ENCODE results near the gene NTN3. TPM values are rescaled to one million over a fixed set of nuclear protein-coding genes. Genes with fewer than 3 reads are reported as not detected.
"Not testable (repeated sequence)": the region's sequence is repeated elsewhere in the genome, so short reads cannot be mapped to it uniquely, and the experiment has no call there.

NTN3 gene
- total and polyA plus RNA-seq, 2 of the 4 experiments (the other 2 are of a cell fraction): 0.18 to 0.38 TPM

GRCh38 chr16:2432801-2433505, 38.1 kb upstream of the NTN3 start:
- no peak overlapping the region for H2BK5ac ChIP-seq (ENCODE audit: low read depth, low read length, poor library complexity, severe bottlenecking)
- H3K9me3 ChIP-seq (ENCODE audit: control insufficient read depth, insufficient read depth, low read length): no peaks in the 10 kb centered on the region
- 0 out of 2 replicates have a peak overlapping the region, but pooled peaks have one; percentile 32 for H3K23ac ChIP-seq (ENCODE audit: low read depth, low read length)
- intact Hi-C loops (cut with micrococcal nuclease): no loop called here
- H3K9me1 ChIP-seq (ENCODE audit: insufficient read depth, low read length): 0 out of 2 replicates have a peak, but pooled peaks cover 4% of the 10 kb centered on the region
- H3K18ac ChIP-seq (ENCODE audit: low read depth, low read length): no peak overlapping the region
- H3K4ac ChIP-seq (ENCODE audit: low read depth, low read length): no peak overlapping the region
- BruUV-seq (replicated peaks): no TSS peak
- no peak overlapping the region for H3K27ac ChIP-seq (ENCODE audit: insufficient read depth, low read length)
- 98% methylated on average over 7 of the region's 15 CpGs; no CpG with 5 or more reads in 1 of the 2 experiments for WGBS, 2 experiments (ENCODE audit: extremely low coverage in 2 of 2, insufficient read length in 1 of 2)
- no peak overlapping the region for H3K4me3 ChIP-seq (ENCODE audit: insufficient read depth, low read depth, low read length)
- H2BK20ac ChIP-seq (ENCODE audit: low read depth, low read length): no peak overlapping the region
- H2BK15ac ChIP-seq (ENCODE audit: low read depth, low read length): no peak overlapping the region
- no peak overlapping the region for H4K8ac ChIP-seq (ENCODE audit: low read depth in 2 of 2, low read length in 2 of 2)
- peaks cover 55 to 64% of the 10 kb centered on the region in 2 experiments for H3K79me1 ChIP-seq (ENCODE audit: low read depth in 1 of 2, low read length in 2 of 2)
- in situ Hi-C loops (cut with MboI; ENCODE audit: low sequenced_read_pairs): no loop called here
- no peak overlapping the region for H3K14ac ChIP-seq (replicated peaks; ENCODE audit: low read depth, low read length)
- TF ChIP-seq POLR2A (IDR thresholded peaks at IDR 0.05; ENCODE audit: low read depth, low read length) (no peak), MAZ (IDR thresholded peaks at IDR 0.05; ENCODE audit: borderline replicate concordance, low read depth, low read length) (no peak), BHLHE40 (IDR thresholded peaks at IDR 0.05; ENCODE audit: low read depth, low read length) (no peak), RCOR1 (IDR thresholded peaks at IDR 0.05; ENCODE audit: insufficient replicate concordance, low read length) (no peak), MXI1 (IDR thresholded peaks at IDR 0.05; ENCODE audit: borderline replicate concordance, low read depth, low read length) (no peak), RAD21 (IDR thresholded peaks at IDR 0.05; ENCODE audit: low read length) (no peak), RFX5 (IDR thresholded peaks at IDR 0.05; ENCODE audit: low read depth, low read length) (no peak), NFE2L2 (IDR thresholded peaks at IDR 0.05; ENCODE audit: low read depth, low read length) (no peak), FOS (IDR thresholded peaks at IDR 0.05; ENCODE audit: low read depth, low read length) (no peak)
- peak overlapping the region; percentile 55 for H2AK9ac ChIP-seq (replicated peaks; ENCODE audit: low read depth, low read length, poor library complexity)
- no peaks in the 10 kb centered on the region for H3K27me3 ChIP-seq (ENCODE audit: control insufficient read depth, insufficient read depth, low read length)
- H3K56ac ChIP-seq (ENCODE audit: extremely low read depth, insufficient read depth, low read length): no peak overlapping the region
- DNase-seq (no peak), ATAC-seq (ENCODE audit: low read depth) (no peak)
- no peak overlapping the region for H4K91ac ChIP-seq (ENCODE audit: insufficient read depth, low read depth, low read length)
- no peak overlapping the region for H2AK5ac ChIP-seq (ENCODE audit: low read depth, low read length)
- H3K4me1 ChIP-seq (ENCODE audit: control insufficient read depth, insufficient read depth, low read length): peaks cover 4% of the 10 kb centered on the region
- no peak overlapping the region for H3K4me2 ChIP-seq (ENCODE audit: low read depth, low read length)
- H2BK120ac ChIP-seq (ENCODE audit: low read depth, low read length): no peak overlapping the region
- POLR2A ChIA-PET (ENCODE audit: unreplicated experiment): no interaction called here
- CTCF ChIA-PET: no interaction called here
- dilution Hi-C loops (cut with HindIII; ENCODE audit: low sequenced_read_pairs, unreplicated experiment): no loop called here
- H4K5ac ChIP-seq (ENCODE audit: low read depth, low read length): no peak overlapping the region
- H4K20me1 ChIP-seq (ENCODE audit: insufficient read depth, low read length): 0 out of 2 replicates have a peak, but pooled peaks cover 3% of the 10 kb centered on the region
- peaks cover 28% of the 10 kb centered on the region for H3K36me3 ChIP-seq (ENCODE audit: control insufficient read depth, insufficient read depth, low read length)
- peak overlapping the region; percentile 3 for H2AFZ ChIP-seq (replicated peaks; ENCODE audit: low read length, poor library complexity)
- H3K9ac ChIP-seq (ENCODE audit: low read depth, low read length): no peak overlapping the region

- H2AK5ac ChIP-seq (ENCODE audit: low read depth, low read length); intact Hi-C loops (cut with micrococcal nuclease); DNase-seq; H4K5ac ChIP-seq (ENCODE audit: low read depth, low read length); H2BK5ac ChIP-seq (ENCODE audit: low read depth, low read length, poor library complexity, severe bottlenecking); H2AFZ ChIP-seq (replicated peaks; ENCODE audit: low read length, poor library complexity); H3K4me1 ChIP-seq (ENCODE audit: control insufficient read depth, insufficient read depth, low read length); H3K18ac ChIP-seq (ENCODE audit: low read depth, low read length); H2BK15ac ChIP-seq (ENCODE audit: low read depth, low read length); H3K9ac ChIP-seq (ENCODE audit: low read depth, low read length); dilution Hi-C loops (cut with HindIII; ENCODE audit: low sequenced_read_pairs, unreplicated experiment); in situ Hi-C loops (cut with MboI; ENCODE audit: low sequenced_read_pairs); BruUV-seq (replicated peaks); ATAC-seq (ENCODE audit: low read depth); H3K27me3 ChIP-seq (ENCODE audit: control insufficient read depth, insufficient read depth, low read length); POLR2A ChIA-PET (ENCODE audit: unreplicated experiment); H2BK20ac ChIP-seq (ENCODE audit: low read depth, low read length); H4K8ac ChIP-seq (ENCODE audit: low read depth in 2 of 2, low read length in 2 of 2); CTCF ChIA-PET; H3K9me3 ChIP-seq (ENCODE audit: control insufficient read depth, insufficient read depth, low read length); H3K9me1 ChIP-seq (ENCODE audit: insufficient read depth, low read length); H3K56ac ChIP-seq (ENCODE audit: extremely low read depth, insufficient read depth, low read length); H2AK9ac ChIP-seq (replicated peaks; ENCODE audit: low read depth, low read length, poor library complexity); H3K4ac ChIP-seq (ENCODE audit: low read depth, low read length); H3K4me3 ChIP-seq (ENCODE audit: insufficient read depth, low read depth, low read length); H4K91ac ChIP-seq (ENCODE audit: insufficient read depth, low read depth, low read length); H3K4me2 ChIP-seq (ENCODE audit: low read depth, low read length); H4K20me1 ChIP-seq (ENCODE audit: insufficient read depth, low read length); H3K14ac ChIP-seq (replicated peaks; ENCODE audit: low read depth, low read length); H2BK120ac ChIP-seq (ENCODE audit: low read depth, low read length); H3K23ac ChIP-seq (ENCODE audit: low read depth, low read length); H3K27ac ChIP-seq (ENCODE audit: insufficient read depth, low read length): not testable (repeated sequence)
- peaks cover 49 to 52% of the 10 kb centered on the region in 2 experiments for H3K79me1 ChIP-seq (ENCODE audit: low read depth in 1 of 2, low read length in 2 of 2)
- WGBS, 2 experiments (ENCODE audit: extremely low coverage in 2 of 2, insufficient read length in 1 of 2): no CpG with 5 or more reads among the region's 4 CpGs
- H3K36me3 ChIP-seq (ENCODE audit: control insufficient read depth, insufficient read depth, low read length): peaks cover 37% of the 10 kb centered on the region
Measured at GRCh38 chr16:2435236-2435635, 35.9 kb upstream of the NTN3 start.

Measured in IMR-90 (cell line).